Activated CD8-positive, alpha-beta memory T cell treated with anti-CD3 and anti-CD28 coated beads for 4 hours (primary cell): Measurements from ENCODE around the gene THSD4.

Source experiments
- DNase-seq, 2 donors: peaks; one replicate each; pipeline ENCODE4 v3.0.0-alpha.2; 2020; ENCODE audit warnings: low read depth in 2 of 2

THSD4 gene

GRCh38 chr15:71494563-71495397 is 379.5 kb downstream of the THSD4 start:
- no peak for DNase-seq

DNA sequence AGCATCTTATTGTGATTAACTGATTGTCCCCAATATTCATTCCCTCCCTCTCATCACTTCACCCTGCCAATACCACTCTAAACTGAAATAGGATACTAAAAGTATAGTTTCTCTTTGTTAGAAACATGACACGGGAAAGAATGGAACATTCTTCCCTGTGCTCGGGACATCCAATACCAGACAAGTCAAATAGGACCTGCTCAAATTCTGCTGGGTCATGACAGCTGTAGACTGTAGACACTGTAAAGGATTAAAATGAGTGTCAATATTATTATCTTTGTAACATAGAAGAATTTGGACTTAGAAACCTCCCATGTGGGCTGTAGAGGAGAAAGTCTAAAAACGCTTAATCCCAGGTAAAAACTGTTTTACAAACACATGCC is 380.1 kb downstream of the THSD4 start:
- DNase-seq = no peak

- no peak for DNase-seq
Observed at GRCh38 chr15:71496336-71496955, 381.2 kb downstream of the THSD4 start.

DNA sequence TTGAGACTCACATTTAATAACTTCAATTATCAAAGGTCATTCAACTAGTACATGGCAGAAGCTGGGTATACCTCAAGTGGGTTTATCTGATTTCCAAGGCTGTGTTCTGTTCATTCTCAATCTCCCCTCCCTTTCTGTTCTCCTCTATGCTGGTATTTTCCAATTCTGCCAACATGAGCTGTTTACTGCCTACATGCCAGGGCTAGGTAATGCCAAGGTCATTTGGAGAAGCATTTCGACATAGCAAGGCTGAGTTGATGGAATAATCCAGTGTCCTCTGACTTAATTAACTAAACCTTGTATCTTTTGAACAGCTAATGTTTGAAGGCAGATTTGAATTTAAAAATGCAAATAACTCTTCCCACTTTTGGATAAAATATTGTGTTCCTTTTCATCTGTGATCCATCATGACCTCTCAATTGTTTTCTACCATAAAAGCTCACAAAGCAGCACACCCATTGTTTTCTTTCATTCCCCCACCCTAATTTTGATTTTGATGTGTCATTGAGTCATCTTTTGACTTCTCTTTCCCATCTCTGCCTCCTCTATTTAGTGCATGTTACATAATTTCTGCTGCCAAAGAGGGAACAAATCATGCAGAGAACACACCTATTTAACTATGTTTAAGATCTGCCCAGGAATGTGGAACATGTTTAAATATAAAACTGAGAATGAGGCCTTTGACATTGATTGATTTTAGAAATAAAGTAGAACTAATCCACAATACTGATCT is 386.2 kb downstream of the THSD4 start:
- no peak for DNase-seq

- DNase-seq = no peak
Observed at GRCh38 chr15:71502077-71502432, 386.8 kb downstream of the THSD4 start.

DNA sequence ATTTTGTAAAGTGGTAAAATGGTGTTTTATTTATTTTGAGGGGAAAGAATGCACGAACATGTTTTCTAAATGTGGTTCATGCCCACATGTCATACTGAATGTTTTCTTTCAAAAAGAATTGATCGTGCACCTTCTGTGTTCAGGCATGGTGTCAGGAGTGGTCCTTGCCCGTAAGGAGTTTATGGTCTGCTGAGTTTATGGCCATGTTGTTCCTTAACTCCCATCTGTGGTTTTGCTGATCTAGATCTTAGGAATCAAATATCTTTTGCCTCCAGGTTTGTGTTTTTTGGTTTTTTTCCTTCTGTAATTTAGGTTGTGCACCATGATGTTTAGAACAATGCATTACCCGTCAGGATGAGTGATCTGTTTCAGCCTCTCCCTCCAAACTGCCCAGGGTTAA is 390.7 kb downstream of the THSD4 start:
- no peak for DNase-seq

DNA sequence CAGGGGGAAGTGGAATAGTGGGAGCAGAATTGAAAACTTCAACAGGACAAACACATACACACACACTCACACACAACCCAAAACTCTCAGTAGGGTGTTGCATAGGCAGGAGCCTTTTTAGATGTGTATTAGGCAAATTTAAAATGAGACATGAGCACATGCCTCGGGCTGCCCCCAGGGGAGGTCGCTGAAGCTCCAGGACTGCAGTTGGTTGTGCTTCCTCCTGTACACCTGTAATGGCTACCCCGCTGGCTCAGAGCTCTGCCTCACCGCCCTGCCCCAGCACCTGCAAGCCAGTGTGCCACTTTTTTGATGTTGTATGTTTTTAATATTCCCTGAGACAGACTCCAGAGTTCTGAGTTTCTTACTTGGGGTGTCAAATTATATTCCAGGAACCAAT is 391.7 kb downstream of the THSD4 start:
- DNase-seq = no peak

DNA sequence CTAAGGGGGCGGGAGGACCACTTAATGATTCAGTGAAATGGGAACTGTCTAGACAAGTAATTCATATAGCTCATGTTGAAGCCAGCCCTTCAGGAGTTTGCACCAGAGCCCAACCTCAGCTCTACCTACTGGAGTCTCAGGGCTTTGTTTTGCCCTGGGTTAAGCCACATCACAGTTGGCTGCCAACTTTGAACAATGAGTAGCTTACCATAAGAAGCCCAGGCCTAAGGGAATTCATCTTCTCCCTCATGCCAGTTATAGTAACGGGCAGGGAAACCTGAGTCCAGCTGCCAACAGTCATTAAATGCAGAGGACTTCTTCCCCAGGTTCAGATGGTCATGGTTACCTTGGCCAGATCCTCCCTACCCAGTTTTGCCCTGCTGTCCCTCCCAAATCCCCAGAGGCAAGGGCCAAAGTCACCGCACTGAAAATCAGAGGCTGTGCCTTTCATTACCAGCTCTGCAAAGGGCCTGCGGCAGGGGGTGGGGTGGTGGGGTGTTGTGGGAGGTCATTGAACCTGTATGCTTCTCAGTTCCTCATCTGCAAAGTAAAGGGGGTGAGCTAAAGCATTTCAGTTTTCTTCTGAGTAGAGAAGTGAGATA is 392.9 kb downstream of the THSD4 start:
- no peak for DNase-seq

- no peak for DNase-seq
Observed at GRCh38 chr15:71509139-71509538, 393.9 kb downstream of the THSD4 start.

- no peak for DNase-seq
Observed at GRCh38 chr15:71510763-71511162, 395.5 kb downstream of the THSD4 start.

DNA sequence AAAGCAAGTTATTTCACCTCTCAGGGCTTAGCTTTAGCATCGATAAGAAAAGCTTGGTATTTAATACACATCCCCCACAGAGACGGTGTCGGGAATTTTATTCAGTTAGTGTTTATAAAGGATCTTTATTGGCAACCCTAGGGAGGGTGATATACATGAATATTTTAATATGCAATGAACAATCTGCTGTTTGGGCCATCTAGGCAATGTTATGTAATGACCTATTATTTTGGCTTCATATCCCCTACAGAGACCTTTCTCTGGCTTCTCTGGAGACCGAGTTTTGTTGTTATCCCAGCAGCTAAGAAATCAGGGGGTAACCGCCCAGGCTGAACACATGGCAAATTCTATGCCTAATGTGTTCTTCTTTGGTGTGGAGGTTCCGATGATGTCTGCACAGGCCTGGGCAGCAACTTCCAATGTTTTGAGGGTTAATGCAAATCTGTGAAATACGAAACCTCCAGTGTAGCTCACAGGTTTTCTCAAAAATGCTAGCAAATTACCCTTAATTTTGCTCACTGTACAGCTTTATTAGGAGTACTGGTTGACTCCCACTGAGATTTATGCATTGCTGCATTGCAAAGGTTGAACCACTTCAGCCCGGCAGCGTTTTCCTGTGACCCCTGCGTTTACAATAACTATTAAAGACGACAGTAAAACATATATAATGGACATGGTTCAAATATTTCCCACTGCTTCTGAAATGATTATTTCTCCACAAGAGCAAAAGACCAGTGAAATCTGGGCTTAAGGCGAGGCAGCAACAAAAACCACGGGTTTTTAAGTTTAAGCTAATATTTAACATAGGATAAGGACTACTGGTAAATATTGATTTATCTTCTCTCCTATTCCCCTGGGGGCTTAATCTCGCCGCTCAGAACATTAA is 396.8 kb downstream of the THSD4 start:
- DNase-seq = no peak

DNA sequence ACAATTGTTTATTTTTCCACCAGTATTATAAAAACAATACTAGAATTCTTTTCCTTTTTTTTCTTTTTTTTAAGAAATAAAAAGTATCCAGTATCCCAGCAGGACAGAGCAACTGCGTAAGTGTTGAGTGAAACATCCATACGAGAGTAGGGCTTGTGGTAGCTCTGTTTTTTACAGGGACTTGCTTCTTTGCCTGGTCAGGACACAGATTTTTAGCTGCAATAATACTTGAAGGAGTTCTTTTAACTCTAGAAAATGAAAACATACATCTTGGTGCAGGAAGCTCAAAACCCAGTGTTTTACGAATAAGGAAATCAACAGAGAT is 397.4 kb downstream of the THSD4 start:
- DNase-seq = no peak

DNA sequence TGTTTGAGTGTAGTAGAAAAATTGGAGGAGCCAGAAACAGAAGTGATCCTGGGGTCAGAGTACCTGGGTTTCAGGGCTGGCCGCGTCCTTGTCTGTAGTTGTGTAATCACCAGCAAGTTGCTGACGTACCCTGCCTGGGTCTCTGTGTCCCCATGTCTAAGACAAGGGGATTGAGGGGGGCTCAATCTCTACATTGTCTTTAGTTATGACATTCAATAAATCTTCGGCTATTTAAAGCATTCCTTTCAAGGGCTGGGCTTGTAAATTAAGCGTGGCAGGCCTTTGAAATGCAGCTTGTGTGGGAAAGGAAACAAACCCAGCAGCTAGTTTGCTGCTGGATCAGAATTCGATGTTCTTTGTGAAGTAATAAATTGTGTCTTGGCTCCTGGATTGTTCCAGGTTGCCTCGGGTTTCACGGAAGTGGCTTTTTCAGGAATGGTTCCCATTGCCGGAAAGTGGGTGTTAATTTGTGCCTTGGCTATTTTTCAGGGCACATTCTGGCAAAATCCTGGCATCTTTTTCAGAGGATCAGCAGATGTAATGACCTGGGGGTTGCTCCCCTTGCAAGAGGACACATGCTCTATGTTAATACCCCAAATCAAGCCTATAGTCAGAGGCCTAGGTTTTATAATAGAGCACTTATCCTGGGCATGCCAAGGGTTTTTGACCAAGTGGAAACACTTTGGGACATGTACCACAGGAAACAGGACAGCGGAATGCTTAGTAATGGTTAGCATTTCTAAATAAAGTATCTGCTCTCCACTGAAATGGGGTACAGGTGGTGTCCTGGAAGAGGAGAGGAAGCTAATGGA is 400.3 kb downstream of the THSD4 start:
- DNase-seq = no peak

GRCh38 chr15:71517751-71518150 is 402.5 kb downstream of the THSD4 start:
- DNase-seq = no peak

DNA sequence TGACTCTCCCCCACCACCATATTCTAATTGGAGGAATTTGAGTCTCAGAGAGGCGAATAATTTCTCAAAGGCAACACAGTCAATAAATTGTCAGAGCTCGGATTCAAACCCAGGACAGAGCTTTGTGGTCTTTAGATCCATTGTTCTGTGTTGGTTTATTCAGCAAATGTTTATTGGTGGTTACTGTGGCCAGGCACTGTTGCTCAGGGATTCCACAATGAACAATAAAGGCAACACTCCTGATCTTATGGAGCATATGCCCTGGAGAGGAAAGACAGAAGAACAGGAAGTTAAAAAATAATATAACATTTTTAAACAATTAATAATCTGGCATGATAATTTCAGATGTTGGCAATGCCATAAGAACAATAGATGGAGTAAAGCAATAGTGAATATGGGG is 403.4 kb downstream of the THSD4 start:
- DNase-seq = no peak

DNA sequence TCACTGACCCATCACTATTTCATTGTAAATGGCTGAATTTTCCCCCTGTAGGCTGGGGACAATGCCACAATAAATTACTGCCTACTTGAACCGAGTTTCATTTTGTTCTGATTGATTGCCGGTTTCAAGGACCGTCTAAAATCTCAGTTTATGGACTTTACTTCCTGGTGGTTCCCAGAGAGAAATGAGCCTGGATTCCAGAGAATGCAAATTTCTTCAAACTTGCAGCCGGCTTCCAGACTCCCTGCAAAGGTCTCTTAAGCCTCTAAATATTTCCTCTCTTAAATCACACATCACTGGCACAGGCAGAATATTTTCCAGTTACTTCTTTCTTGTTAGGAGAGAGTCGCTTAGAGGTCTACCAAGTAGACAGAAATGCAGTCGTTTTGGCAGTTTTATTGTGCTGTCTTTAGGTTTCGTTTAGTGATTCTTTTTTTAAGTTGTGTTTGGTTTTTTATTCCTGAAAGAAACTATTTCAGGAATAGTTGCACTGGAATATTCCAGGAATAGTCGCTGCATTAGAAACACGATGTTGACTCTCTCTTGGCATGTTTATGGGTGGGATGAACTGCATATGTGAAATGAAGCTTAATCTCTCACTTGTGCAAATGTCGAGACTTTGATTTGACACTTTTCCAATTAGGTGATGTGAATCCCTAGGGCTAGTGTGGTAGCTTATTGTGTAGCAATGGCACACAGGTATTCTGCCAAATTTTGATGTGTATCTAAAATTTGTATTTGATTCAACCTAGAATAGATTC is 411.0 kb downstream of the THSD4 start:
- no peak for DNase-seq

- no peak for DNase-seq
Observed at GRCh38 chr15:71529361-71529760, 414.1 kb downstream of the THSD4 start.

- DNase-seq = no peak
Observed at GRCh38 chr15:71530116-71530515, 414.8 kb downstream of the THSD4 start.

- DNase-seq = no peak
Observed at GRCh38 chr15:71532994-71533393, 417.7 kb downstream of the THSD4 start.

DNA sequence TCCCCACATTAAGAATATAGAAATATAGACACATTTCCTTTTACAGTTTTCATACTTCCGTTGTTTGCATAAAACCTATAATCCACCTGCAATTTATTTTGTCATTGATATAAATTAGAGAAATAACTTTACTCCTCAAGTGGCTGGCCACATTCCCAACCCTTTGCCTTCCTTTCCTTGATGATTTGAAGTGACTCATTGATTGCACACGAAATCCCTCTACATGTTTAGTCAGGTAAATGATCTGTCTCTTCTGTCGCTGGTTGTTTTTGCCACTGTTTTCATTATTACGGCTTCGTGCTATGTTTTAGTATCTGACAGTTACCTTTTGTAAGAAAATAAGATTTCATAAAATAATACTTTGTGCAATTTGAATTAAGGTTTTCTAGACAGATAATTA is 422.9 kb downstream of the THSD4 start:
- DNase-seq = no peak
